Right lung (tissue), 10 donors: ENCODE data around the gene SEC16B. TPM values are rescaled to one million over a fixed set of nuclear protein-coding genes. Genes with fewer than 3 reads are reported as not detected.
A peak's percentile ranks its signal among the peaks of the same experiment; 100 is the strongest.
"Not testable (repeated sequence)": the region's sequence is repeated elsewhere in the genome, so short reads cannot be mapped to it uniquely, and the experiment has no call there.

Source experiments
- DNase-seq, 2 donors: peaks; one replicate each; pipeline ENCODE4 v3.0.0-alpha.2; 2013
- long read RNA-seq, 8 donors: transcript quantifications; one replicate each; lab custom pipeline, GENCODE V29; 2026
- polyA plus RNA-seq, 5 donors: library from polyadenylated mRNA; unstranded; fragments of 120-200 nt; gene quantifications; one replicate each; pipeline versions ENCODE4 v1.2.1 to v1.2.3, GENCODE V29; 2013; ENCODE audit warnings: inconsistent platforms in 1 of 5, low replicate concordance in 1 of 5; ENCODE audit not compliant: insufficient read length in 5 of 5, insufficient read depth in 1 of 5

SEC16B gene, protein sequence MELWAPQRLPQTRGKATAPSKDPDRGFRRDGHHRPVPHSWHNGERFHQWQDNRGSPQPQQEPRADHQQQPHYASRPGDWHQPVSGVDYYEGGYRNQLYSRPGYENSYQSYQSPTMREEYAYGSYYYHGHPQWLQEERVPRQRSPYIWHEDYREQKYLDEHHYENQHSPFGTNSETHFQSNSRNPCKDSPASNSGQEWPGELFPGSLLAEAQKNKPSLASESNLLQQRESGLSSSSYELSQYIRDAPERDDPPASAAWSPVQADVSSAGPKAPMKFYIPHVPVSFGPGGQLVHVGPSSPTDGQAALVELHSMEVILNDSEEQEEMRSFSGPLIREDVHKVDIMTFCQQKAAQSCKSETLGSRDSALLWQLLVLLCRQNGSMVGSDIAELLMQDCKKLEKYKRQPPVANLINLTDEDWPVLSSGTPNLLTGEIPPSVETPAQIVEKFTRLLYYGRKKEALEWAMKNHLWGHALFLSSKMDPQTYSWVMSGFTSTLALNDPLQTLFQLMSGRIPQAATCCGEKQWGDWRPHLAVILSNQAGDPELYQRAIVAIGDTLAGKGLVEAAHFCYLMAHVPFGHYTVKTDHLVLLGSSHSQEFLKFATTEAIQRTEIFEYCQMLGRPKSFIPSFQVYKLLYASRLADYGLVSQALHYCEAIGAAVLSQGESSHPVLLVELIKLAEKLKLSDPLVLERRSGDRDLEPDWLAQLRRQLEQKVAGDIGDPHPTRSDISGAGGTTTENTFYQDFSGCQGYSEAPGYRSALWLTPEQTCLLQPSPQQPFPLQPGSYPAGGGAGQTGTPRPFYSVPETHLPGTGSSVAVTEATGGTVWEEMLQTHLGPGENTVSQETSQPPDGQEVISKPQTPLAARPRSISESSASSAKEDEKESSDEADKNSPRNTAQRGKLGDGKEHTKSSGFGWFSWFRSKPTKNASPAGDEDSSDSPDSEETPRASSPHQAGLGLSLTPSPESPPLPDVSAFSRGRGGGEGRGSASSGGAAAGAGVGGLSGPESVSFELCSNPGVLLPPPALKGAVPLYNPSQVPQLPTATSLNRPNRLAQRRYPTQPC
- 1 to 10 TPM; 2.6 to 4.3 (median 4.0) TPM for polyA plus RNA-seq
- long read RNA-seq, donor 1: 0 reads
- long read RNA-seq, donor 2: 0 reads
- long read RNA-seq, donor 3: 0 reads
- long read RNA-seq, donor 4: 0 reads
- long read RNA-seq, donor 5: 0 reads
- long read RNA-seq, donor 6: 0 reads
- long read RNA-seq, donor 7: 0 reads
- long read RNA-seq, donor 8: 0 reads

DNA sequence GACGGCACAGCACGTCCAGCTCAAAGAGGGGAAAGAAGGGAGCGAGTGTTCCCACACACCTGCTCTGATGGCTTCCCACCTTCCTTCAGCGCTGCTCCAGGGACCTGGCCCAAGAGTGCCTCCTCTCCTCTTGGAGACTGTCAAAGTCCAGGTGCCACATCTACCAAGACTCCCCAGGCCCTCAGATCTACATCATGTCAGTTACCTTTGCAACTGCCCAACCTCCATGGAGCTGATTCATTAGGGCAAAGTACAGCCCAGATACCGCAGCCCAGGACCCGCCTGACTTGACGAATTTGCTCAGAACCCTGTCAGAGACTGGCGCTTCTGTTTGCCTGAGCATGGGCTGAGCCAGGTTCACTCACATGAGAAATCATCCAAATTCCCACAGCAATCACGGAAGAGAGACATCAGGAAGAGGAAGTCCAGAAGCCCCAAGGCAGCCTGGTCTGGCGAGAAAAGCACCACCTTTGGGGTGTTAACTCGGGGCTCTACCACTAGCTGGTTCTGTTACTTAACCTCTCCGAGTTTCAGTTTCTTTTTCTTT is at the start of gene SEC16B:
TSS of gene SEC16B (minus strand) at position 234 of the 547 bp plus-strand sequence. CDS start 2,077 bp downstream, outside the sequence.
- no peak for DNase-seq

DNA sequence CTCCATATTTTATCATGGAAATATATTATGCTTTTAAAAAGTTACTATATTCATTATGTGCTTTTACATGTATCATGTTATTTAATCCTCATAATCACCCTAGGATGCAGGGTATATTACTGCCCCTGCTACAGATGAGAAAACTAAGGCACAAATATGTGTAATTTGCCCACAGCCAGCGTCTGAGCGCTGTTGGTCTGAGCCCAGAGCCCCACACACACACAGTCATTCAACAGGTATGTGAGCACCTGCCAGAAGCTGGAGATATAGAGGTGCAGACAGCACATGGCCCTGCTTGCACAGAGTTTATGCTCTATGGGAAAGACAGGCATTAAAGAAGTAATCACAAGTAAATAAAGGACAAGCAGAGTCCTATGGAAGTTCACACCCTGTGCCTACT is 49.8 kb upstream of the SEC16B start:
- DNase-seq: no peak

DNA sequence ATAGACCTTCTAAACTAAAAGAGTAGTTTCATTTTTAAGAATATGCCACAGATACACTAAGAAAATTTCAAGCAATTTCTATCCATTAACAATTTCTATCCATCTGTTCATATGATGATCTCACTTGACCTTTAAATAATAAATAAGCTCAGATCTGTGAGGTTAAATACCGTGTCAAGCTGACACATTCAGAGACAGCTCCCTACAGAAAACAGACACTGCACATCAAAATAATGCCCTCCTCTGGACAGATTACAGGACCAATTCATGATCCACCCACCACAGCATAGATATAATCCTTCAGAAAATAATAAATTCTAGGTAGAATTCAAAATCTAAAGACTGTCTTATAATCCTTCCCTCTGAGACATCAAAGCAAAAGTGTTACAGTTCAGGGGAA is 49.4 kb upstream of the SEC16B start:
- DNase-seq: no peak

DNA sequence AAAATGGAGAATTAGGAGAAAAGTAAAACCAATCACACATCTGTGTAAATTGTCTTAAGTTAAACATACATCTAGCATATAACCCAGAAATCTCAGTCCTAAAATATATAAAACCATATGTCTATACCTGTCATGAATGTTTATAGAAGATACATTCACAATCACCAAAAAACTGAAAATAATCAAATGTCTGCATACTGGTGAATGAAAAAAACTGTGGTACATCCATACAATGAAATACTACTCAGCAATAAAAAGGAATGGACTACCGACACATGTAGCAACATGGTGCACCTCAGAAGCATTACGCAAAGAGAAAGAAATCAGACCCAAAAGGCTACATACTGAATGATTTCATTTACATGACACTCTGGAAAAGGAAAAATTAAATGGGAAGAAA is 47.7 kb upstream of the SEC16B start:
- DNase-seq: no peak

DNA sequence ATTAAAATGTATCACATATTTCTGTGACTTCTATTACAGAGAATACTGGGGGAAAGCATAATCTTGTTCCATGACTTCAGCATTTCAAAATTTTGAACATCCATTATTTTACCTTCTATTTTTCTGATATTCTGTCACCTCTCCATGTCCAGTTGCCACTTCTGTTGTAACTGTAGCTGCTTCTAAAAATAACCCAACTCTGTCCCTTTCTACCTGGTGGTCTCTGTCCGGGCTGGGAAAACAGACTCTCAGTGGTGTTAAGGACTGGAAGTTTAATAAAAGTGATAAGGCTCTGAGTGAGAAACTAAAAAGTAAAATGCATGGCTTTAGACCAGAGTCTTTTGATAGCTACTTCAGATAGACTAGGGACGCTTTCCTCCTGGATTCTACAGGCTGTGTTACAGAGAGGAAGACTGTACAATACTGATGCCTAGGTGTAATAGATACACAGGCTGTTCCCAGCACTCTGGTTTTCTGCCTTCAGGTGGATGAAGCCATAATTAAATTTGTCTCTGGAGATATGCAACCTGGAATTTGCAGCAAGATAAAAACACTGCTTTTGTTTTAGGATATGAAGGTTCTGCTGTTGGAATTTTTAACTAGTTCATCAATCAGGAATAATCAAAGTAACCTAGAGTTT is 42.1 kb upstream of the SEC16B start:
- no peak for DNase-seq

DNA sequence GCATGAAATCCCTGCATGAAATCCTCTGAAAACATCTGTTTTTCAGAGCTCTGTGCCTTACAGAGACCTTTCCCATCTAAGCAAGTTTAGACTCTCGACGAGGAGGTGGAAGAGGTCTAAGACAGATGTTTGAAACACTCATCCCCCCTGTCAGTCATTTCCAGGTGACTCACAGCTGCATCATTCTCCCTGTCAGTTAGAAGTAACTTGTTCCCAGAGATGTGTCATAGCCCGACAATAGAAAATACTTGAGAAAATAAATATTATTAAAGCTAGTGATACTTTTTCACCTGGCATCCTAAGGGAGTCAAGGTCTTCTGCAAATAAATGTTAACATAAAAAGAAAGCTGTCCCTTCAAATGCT is 41.6 kb upstream of the SEC16B start:
- DNase-seq: no peak

DNA sequence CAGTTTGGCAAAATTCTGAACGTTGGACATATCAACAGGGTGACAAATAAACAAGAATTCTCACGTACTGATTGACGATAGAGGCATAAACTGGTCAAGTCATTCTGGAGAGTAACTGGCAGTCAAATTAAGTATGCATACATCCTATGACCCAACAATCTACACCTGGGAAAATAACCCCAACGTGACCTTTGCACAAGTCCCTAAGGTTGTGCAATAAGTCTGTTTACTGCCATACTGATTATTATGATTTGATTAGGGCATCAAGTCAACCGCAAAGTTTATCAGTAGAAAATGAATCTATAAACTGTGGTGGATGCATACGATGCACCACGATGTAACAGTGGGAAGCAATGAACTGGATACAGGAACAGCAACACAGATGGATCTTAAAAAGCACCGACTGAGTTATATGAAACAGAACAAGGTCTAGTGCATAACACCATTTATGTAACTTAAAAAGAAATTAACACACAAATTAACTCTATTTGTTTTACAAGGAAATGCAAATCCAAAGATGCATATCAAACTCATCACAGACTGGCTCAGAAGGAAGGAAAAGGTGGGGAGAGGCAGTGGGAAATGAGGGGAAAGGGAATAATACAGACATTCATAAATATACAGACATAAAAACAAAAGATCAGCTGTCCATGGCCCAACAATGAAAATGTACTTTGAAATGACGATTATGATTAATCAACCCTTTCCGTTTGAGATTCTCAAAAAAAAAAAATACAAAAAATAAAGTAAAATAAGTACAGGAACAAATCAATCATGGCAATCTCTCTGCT is 41.0 kb upstream of the SEC16B start:
- DNase-seq: no peak

DNA sequence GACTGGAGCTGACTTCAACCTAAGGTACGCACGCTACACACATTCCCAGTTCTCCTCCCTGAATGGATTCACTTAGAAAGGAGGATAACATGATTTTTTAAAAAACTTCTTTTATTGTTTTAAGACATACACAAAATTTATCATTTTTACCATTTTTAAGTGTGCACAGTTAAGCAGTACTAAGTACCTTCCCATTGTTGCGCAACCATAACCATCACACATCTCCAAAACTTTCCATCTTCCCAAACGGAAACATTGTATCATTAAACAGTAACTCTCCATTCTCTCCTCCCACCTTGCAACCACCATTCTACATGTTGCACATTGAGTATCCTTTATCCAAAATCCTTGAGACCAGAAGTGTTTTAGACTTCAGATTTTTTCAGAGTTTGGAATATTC is 36.2 kb upstream of the SEC16B start:
- DNase-seq: no peak

DNA sequence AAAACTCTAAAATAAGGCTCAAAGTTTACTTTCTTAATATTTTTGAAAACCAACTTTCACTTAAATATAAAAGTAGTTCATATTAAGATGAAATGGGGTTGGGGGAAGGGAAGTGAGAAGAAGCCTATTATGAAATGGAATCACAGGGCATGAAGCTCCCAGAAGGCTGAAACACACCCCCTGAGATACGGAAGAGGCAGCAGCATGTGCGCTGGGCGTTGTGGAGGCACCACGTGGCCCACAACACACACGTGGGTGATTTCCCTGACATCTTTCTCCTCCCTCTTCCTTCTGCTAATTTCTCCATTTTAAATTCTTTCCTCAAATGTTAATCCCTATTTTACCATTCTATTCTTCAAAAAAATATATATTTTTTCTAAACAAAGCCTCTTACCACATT is 35.6 kb upstream of the SEC16B start:
- DNase-seq: no peak

DNA sequence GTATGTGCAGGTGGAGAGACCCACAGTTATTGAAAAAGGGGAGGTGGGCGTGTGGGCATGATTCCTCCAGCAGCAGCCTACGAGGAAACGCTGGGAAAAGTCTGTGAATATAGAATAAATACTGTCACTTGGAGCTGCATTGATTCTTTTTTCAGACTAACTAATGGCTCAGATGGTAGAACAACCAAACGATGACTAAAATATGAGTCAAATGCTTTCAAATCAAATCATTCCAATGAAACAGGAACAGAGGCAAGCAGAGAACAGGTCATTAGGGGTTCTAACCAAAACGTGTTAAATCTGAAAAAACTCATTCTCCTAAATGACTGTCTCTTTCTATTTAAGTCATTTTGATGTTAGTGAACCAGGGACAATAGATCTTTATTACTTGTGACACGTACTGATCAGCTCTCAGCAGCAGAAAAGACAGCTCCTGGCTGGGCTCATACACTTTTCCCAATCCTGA is 35.1 kb upstream of the SEC16B start:
- no peak for DNase-seq

DNA sequence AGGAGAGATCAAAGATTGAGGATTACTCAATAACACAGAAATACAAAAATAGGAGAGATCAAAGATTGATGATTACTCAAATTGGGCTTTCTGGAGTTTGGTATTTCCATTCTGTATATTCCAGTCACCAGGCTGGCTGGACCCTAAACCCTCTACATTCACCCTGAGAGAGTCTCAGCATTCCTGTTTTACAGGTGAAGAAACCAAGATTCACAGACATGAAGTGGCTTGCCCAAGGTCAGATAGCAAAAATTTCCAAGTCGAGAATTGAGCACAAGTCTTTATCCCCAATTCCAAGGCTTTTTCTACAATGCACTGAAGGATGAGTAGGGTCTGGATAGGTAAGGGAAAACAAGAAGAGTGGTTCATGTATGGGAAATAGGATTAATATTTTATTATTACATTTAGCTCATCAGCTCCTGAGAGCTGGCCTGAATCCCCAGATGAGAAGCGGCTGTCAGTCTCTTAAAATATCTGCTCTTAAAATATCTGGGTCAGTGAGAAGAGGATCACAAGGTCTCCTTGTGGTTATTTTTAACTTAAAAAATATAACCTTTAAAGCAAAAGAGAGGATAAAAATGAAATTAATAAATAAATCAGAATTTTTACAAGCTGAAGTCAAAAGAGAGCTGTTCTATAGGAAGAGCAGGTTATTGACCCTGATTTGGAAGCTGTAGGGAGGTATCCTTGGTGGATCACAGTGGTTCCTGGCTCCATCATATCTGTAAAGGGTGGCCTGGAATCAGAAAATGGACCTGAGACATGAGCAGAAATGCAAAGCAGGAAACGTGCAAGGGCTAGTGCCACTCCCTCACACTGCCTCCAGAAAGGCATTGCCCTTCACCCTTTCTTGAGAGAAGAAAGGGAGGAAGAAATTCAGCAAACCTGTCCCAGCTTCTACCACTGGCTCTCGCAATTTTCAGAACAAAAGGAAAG is 29.1 kb upstream of the SEC16B start:
- no peak for DNase-seq

DNA sequence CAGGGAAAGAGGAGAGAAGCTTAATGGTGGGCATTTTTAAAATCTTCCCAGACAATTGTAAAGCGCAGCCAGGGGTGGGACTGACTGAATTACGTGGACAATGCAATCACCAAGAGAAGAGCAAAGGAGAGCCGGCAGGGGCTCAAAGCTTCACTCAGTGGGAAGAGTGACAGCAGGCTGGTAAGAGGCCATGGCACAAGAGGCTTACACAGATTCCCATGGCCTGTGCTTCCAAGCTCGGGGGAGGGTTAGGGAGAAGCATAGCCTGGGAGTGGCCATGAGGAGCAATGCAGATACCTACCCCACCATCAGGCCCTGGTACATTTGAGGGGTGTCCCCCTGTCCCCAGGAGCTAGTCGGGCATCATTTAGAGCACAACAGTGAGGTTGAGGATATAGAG is 27.1 kb upstream of the SEC16B start:
- DNase-seq: no peak

DNA sequence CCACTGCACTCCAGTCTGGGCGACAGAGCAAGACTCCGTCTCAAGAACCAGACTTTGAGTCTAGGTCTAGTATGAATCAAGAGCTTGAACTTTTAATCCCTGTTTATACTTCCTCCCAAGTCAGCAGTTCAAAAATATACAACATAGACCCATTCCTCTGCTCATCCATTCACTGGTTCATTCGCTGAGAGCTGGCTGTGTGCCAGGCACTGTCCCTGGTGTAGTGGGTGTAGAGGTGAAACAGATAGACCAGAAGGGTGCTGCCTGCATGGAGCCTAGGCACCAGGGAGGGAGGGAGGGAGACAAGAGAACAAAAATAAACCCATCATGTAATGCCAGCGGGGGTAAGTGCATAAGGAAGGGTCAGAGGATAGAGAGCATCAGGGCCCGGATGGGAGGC is 25.5 kb upstream of the SEC16B start:
- DNase-seq: no peak

DNA sequence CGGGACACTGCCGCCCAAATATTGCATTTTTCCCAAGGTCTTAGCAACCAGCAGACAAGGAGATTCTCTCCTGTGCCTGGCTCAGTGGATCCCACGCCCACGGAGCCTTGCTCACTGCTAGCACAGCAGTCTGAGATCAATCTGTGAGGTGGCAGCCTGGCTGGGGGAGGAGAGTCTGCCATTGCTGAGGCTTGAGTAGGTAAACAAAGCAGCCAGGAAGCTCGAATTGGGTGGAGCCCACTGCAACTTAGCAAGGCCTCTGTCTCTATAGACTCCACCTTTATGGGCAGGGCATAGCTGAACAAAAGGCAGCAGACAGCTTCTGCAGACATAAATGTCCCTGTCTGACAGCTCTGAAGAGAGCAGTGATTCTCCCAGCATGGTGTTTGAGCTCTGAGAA is 16.4 kb upstream of the SEC16B start:
- not testable (repeated sequence) for DNase-seq

DNA sequence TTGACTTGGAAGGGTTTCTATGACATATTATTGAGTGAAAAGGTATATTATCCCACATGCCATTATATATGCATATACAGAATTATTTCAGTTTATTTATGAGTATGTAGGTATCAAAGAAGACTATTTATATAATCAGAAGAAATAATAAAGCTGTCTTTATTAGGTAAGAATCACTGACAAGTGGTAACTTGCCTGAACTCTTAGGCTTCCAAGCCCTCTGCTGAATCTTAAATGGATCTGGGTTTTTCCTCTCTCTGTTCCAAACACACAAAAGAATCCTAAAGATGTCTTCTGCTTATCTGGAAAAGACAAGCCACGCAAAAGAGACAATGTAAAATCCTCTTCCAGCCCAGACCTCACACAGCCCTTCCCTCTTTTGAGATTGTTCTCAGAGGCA is 14.9 kb upstream of the SEC16B start:
- DNase-seq: no peak

DNA sequence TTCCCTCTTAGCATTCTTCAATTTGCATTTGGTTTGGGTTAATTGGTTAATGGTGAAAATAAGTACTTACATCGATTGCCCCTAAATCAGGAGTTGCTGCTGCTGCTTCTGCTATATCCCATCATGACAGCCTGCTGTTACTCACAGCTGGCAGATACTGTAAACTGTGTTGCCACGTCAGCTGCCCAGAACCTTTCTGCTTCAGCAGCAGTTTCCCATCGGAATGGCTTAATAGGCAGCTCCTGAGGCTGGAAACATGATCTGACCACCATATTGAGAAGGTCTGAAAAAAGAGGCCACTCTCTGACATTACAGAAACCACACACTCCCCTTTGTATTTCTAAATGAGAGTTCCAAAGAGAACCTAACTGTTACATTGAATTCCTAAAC is 14.3 kb upstream of the SEC16B start:
- DNase-seq: peak; percentile 58 to 68

DNA sequence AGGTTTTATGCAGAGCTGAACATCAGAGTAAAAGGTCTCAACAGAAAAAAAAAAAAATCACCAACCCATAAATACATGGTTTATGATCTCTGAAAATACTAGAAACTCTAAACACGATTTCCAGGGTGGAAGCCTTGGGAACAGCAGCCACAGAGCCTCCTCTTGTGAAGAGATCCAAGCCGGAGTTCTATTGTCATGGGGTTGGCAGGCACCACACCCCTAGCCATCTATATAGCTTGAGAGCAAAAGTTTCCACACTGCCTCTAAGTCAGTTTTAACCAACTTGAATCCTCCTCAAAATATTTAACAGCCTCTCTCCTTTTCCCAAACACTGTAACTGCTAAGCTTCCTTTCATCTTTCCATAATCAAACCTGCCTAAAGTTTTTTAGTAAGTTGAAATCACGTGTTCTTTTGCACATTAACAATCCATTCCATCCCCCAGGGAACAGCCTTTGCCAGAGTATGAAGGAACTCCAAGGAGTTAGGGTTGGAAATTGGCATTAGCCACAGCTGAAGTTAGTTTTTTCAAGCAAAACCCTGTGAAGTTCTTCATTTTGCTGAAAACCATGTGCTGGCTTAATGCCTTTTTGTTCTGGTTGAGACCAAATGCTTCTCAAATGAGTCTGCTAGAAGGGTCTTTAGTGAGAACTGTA is 13.8 kb upstream of the SEC16B start:
- DNase-seq: no peak

DNA sequence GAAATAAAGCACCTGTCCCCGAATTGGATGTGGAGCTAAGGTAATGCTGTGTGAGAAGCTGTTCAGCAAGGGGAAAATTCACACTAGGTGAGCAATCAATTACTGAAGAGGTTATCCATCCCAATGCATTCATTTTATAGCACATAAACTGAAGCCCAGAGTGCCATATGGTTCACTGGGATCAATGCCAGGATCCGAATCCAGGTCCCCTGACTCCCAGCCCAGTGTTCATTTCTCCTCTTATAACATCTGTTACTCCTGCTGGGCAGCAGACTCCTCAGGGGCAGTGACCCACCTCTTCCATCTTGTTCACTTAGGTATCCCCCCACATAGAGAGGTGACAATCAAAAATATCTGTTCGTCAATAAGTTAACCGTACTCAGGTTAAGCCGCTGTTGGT is 13.2 kb upstream of the SEC16B start:
- no peak for DNase-seq

DNA sequence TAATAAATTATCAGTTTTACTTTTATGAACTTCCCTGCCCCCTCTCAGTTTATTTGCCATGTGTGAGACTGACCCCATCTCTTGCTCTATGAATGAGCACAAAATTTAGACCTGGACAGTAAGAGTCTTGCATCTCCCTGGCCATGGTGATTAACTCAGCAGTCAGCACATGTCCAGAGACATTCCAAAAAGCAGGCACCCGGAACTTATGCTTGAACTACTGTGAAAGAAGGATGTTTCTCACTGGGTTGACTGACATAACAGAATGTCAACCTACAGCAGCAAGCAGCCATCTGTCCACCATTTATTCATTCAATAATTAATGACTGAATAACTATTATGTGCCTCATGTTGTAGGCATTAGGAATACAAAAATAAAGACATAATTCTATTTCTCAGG is 11.3 kb upstream of the SEC16B start:
- no peak for DNase-seq
